ENCODE measurements around the gene SOCS4.

SOCS4 gene

DNA sequence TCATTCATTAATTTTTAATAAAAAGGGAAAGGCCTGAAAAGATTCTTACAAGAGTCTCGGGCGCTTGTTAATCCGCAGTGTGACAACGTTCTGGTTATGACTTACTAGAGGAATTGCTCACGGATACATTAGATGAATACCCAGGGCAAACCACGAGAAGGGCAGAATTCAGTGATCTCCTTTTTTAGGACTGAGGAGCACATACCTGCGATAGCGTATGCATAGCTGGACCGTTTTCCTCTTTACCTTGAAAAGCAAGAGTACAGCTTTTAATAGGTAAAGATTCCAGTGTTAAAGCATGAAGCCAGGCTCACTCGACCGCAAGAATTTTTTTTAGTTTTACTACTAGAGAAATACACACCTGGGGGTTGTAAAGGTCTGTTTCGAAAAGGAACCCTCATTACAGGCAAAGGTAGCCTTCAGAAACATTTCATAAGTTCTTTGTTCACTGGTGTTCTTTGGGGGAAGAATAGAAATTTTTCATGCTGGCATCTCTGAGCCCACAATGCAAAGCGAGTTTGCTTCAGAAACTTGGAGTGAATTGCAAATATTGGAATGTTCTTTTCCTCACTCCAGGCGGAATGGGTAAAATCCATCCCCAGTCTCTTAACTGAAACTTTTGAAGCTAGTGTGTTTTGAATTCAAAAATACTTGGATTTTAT is 25.4 kb downstream of the SOCS4 start:
- TF ChIP-seq POLR2AphosphoS5 (IDR thresholded peaks at IDR 0.05; ENCODE audit: low read depth, low read length) = no peak
- TF ChIP-seq, protein P1, sequence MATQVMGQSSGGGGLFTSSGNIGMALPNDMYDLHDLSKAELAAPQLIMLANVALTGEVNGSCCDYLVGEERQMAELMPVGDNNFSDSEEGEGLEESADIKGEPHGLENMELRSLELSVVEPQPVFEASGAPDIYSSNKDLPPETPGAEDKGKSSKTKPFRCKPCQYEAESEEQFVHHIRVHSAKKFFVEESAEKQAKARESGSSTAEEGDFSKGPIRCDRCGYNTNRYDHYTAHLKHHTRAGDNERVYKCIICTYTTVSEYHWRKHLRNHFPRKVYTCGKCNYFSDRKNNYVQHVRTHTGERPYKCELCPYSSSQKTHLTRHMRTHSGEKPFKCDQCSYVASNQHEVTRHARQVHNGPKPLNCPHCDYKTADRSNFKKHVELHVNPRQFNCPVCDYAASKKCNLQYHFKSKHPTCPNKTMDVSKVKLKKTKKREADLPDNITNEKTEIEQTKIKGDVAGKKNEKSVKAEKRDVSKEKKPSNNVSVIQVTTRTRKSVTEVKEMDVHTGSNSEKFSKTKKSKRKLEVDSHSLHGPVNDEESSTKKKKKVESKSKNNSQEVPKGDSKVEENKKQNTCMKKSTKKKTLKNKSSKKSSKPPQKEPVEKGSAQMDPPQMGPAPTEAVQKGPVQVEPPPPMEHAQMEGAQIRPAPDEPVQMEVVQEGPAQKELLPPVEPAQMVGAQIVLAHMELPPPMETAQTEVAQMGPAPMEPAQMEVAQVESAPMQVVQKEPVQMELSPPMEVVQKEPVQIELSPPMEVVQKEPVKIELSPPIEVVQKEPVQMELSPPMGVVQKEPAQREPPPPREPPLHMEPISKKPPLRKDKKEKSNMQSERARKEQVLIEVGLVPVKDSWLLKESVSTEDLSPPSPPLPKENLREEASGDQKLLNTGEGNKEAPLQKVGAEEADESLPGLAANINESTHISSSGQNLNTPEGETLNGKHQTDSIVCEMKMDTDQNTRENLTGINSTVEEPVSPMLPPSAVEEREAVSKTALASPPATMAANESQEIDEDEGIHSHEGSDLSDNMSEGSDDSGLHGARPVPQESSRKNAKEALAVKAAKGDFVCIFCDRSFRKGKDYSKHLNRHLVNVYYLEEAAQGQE (IDR thresholded peaks at IDR 0.05; ENCODE audit: insufficient read depth in 1 of 2, low read depth in 2 of 2, low read length in 2 of 2) = no peak
- TF ChIP-seq SIN3A (IDR thresholded peaks at IDR 0.05; ENCODE audit: borderline replicate concordance, insufficient read depth, low read length) = no peak
- no peak for TF ChIP-seq TAF1 (IDR thresholded peaks at IDR 0.05; ENCODE audit: borderline replicate concordance, insufficient read depth, low read length)
- TF ChIP-seq FOXP2 (optimal IDR thresholded peaks at IDR 0.05; ENCODE audit: borderline replicate concordance, extremely low read depth, extremely low read length, insufficient read depth) = no peak

DNA sequence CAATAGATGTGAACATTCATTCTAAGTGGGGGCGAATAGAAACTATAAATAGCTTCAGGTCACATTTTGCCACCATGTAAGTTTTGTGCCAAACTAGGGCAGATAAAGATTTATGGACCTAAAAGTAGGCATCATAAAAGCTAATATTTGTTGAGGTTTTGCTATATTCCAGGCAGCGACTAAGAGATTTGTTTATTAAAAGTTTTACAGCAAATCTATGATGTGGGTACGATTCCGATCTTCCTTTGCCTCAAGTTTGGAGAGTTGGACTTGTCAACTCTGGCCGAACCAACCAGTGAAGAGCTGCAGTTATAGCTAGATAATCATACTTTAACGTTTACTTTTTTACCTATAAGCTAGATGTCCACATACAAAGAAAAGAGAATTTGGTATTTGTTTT is 26.0 kb downstream of the SOCS4 start:
- TF ChIP-seq SIN3A (IDR thresholded peaks at IDR 0.05; ENCODE audit: borderline replicate concordance, insufficient read depth, low read length) (no peak), POLR2AphosphoS5 (IDR thresholded peaks at IDR 0.05; ENCODE audit: low read depth, low read length) (no peak), FOXP2 (optimal IDR thresholded peaks at IDR 0.05; ENCODE audit: borderline replicate concordance, extremely low read depth, extremely low read length, insufficient read depth) (no peak), TAF1 (IDR thresholded peaks at IDR 0.05; ENCODE audit: borderline replicate concordance, insufficient read depth, low read length) (no peak)
- TF ChIP-seq, protein P1 (IDR thresholded peaks at IDR 0.05; ENCODE audit: insufficient read depth in 1 of 2, low read depth in 2 of 2, low read length in 2 of 2) = no peak

DNA sequence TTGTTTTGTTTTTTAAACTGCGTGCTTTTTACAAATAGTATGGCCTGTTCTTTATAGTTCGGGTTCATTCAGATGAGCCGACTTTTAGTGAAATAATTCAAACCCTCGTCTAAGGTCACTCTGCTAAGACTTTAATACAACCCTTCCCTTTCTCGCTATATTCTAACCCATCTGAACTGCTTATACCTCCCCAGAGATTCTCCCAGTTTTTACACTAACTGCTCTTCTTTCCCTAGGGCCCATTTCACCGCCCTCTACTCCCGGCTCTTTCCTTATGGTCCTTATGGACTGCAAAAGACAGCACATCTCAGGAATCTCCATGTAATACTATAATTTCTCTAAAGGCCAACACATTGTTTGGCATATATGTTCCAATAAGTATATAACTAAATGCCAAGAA is 26.5 kb downstream of the SOCS4 start:
- TF ChIP-seq TAF1 (IDR thresholded peaks at IDR 0.05; ENCODE audit: borderline replicate concordance, insufficient read depth, low read length) = no peak
- no peak for TF ChIP-seq FOXP2 (optimal IDR thresholded peaks at IDR 0.05; ENCODE audit: borderline replicate concordance, extremely low read depth, extremely low read length, insufficient read depth)
- no peak for TF ChIP-seq SIN3A (IDR thresholded peaks at IDR 0.05; ENCODE audit: borderline replicate concordance, insufficient read depth, low read length)
- no peak for TF ChIP-seq POLR2AphosphoS5 (IDR thresholded peaks at IDR 0.05; ENCODE audit: low read depth, low read length)
- TF ChIP-seq, protein P1 (IDR thresholded peaks at IDR 0.05; ENCODE audit: insufficient read depth in 1 of 2, low read depth in 2 of 2, low read length in 2 of 2) = no peak

DNA sequence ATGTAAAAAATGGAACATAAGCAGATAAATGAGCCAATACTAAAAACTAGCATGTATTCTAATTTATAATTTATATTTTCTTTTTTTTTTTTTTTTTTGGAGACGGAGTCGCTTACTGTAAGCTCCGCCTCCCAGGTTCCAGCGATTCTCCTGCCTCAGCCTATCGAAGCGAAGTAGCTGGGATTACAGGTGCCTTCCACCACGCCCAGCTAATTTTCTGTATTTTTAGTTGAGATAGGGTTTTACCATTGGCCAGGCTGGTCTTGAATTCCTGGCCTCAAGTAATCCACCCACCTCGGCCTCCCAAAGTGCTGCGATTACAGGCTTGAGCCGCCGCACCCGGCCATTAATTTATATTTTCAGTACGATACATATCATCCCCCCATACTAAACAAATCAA is 27.1 kb downstream of the SOCS4 start:
- no peak for TF ChIP-seq POLR2AphosphoS5 (IDR thresholded peaks at IDR 0.05; ENCODE audit: low read depth, low read length)
- TF ChIP-seq TAF1 (IDR thresholded peaks at IDR 0.05; ENCODE audit: borderline replicate concordance, insufficient read depth, low read length) = no peak
- TF ChIP-seq FOXP2 (optimal IDR thresholded peaks at IDR 0.05; ENCODE audit: borderline replicate concordance, extremely low read depth, extremely low read length, insufficient read depth) = no peak
- TF ChIP-seq SIN3A (IDR thresholded peaks at IDR 0.05; ENCODE audit: borderline replicate concordance, insufficient read depth, low read length) = no peak

DNA sequence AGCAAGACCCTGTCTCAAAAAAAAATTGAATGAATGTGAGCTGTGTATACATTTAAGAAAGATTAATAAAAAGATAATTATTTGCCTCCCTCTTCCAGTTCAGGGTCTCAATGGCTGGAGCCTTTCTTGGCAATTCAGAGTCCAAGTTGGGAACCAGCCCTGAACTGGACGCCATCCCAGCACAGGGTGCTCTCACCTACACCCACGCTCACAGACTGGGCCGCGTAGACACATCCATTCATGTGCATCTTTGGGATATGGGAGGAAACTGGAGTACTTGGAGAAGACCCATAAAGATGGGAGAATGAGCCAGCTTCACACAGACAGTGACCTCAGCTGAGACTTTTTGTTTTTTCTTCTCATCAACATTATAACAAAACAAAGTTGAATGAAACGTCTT is 30.9 kb downstream of the SOCS4 start:
- TF ChIP-seq, protein P1 (IDR thresholded peaks at IDR 0.05; ENCODE audit: insufficient read depth in 1 of 2, low read depth in 2 of 2, low read length in 2 of 2) = no peak
- TF ChIP-seq SIN3A (IDR thresholded peaks at IDR 0.05; ENCODE audit: borderline replicate concordance, insufficient read depth, low read length) = no peak
- no peak for TF ChIP-seq TAF1 (IDR thresholded peaks at IDR 0.05; ENCODE audit: borderline replicate concordance, insufficient read depth, low read length)
- no peak for TF ChIP-seq POLR2AphosphoS5 (IDR thresholded peaks at IDR 0.05; ENCODE audit: low read depth, low read length)
- TF ChIP-seq FOXP2 (optimal IDR thresholded peaks at IDR 0.05; ENCODE audit: borderline replicate concordance, extremely low read depth, extremely low read length, insufficient read depth) = no peak

All from PFSK-1 (cell line).